ENCODE results near the gene SNAP25. TPM values are rescaled to one million over a fixed set of nuclear protein-coding genes. Genes with fewer than 3 reads are reported as not detected.

SNAP25 gene
- total RNA-seq, 4 donors from 2014 or later = 0.47 to 5.5 (median 2.3) TPM

- no peak overlapping the region for H3K4me3 ChIP-seq
- no peaks in the 10 kb centered on the region for H3K36me3 ChIP-seq
- TF ChIP-seq POLR2A (IDR thresholded peaks at IDR 0.05) (no peak), POLR2AphosphoS5 (IDR thresholded peaks at IDR 0.05) (no peak), EP300 (IDR thresholded peaks at IDR 0.05) (no peak), CTCF (IDR thresholded peaks at IDR 0.05) (no peak)
- H3K27ac ChIP-seq = no peak overlapping the region
- peak; percentile 36 for ATAC-seq
- H3K9me3 ChIP-seq = peaks cover 0 to 3% (median 0%) of the 10 kb centered on the region in 3 donors
- H3K27me3 ChIP-seq = no peaks in the 10 kb centered on the region
- 80 to 84% methylated on average over 2 of the region's 4 CpGs for WGBS, 2 donors (ENCODE audit: low coverage in 1 of 2)
- no peaks in the 10 kb centered on the region for H3K4me1 ChIP-seq
These were observed 38.9 kb upstream of the SNAP25 start for GRCh38 chr20:10179574-10180298.

- H3K9me3 ChIP-seq = peaks cover 0 to 9% (median 0%) of the 10 kb centered on the region in 3 donors
- H3K4me3 ChIP-seq = no peak overlapping the region
- no peak for ATAC-seq
- no peaks in the 10 kb centered on the region for H3K36me3 ChIP-seq
- no peaks in the 10 kb centered on the region for H3K4me1 ChIP-seq
- TF ChIP-seq EP300 (IDR thresholded peaks at IDR 0.05) = no peak
- TF ChIP-seq POLR2A (IDR thresholded peaks at IDR 0.05) = no peak
- TF ChIP-seq CTCF (IDR thresholded peaks at IDR 0.05) = no peak
- no peak for TF ChIP-seq POLR2AphosphoS5 (IDR thresholded peaks at IDR 0.05)
- no peak overlapping the region for H3K27ac ChIP-seq
- no peaks in the 10 kb centered on the region for H3K27me3 ChIP-seq
- WGBS, 2 donors (ENCODE audit: low coverage in 1 of 2) = 12 to 25% methylated on average over 2 of the region's 2 CpGs
These were observed 37.9 kb upstream of the SNAP25 start for GRCh38 chr20:10180651-10181235.

- TF ChIP-seq CTCF (IDR thresholded peaks at IDR 0.05) (no peak), POLR2AphosphoS5 (IDR thresholded peaks at IDR 0.05) (no peak), POLR2A (IDR thresholded peaks at IDR 0.05) (no peak), EP300 (IDR thresholded peaks at IDR 0.05) (no peak)
- WGBS, 2 donors (ENCODE audit: low coverage in 1 of 2) = 70 to 74% methylated on average over 3 of the region's 3 CpGs
- Histone ChIP-seq H3K27ac (no peak overlapping the region), H3K36me3 (no peaks in the 10 kb centered on the region), H3K9me3 (peaks cover 0 to 21% (median 0%) of the 10 kb centered on the region in 3 donors), H3K4me3 (no peak overlapping the region), H3K27me3 (no peaks in the 10 kb centered on the region), H3K4me1 (no peaks in the 10 kb centered on the region)
- no peak for ATAC-seq
These were observed 32.7 kb upstream of the SNAP25 start for GRCh38 chr20:10185741-10186558.

GRCh38 chr20:10190456-10190855, 28.2 kb upstream of the SNAP25 start:
- no peak for TF ChIP-seq POLR2A (IDR thresholded peaks at IDR 0.05)
- TF ChIP-seq EP300 (IDR thresholded peaks at IDR 0.05) = no peak
- TF ChIP-seq POLR2AphosphoS5 (IDR thresholded peaks at IDR 0.05) = no peak
- no peak for TF ChIP-seq CTCF (IDR thresholded peaks at IDR 0.05)
- WGBS, 2 donors (ENCODE audit: low coverage in 1 of 2) = 53 to 64% methylated on average over 3 of the region's 3 CpGs
- H3K4me3 ChIP-seq = no peak overlapping the region
- no peaks in the 10 kb centered on the region for H3K4me1 ChIP-seq
- no peak overlapping the region for H3K27ac ChIP-seq
- peaks cover 0 to 15% (median 0%) of the 10 kb centered on the region in 3 donors for H3K9me3 ChIP-seq
- no peaks in the 10 kb centered on the region for H3K27me3 ChIP-seq
- H3K36me3 ChIP-seq = no peaks in the 10 kb centered on the region
- no peak for ATAC-seq
